HG03469 (cell line): ENCODE results near the gene PLCB1.

Experiments used
- ATAC-seq: cut with Tn5 transposase; IDR thresholded peaks from one replicate; pipeline ENCODE4 v1.9.1; 2021; ENCODE audit warnings: mild to moderate bottlenecking, moderate library complexity, moderate number of reproducible peaks; ENCODE audit not compliant: unreplicated experiment

PLCB1 gene

GRCh38 chr20:8474027-8474668, 342.1 kb downstream of the PLCB1 start:
- no peak for ATAC-seq

GRCh38 chr20:8476021-8476420, 344.0 kb downstream of the PLCB1 start:
- ATAC-seq, result no peak

- ATAC-seq, result no peak
Measured at GRCh38 chr20:8480597-8480996, 348.5 kb downstream of the PLCB1 start.

GRCh38 chr20:8487696-8488095, 355.6 kb downstream of the PLCB1 start:
- ATAC-seq, result no peak

GRCh38 chr20:8489094-8489883, 357.2 kb downstream of the PLCB1 start:
- ATAC-seq, result no peak

GRCh38 chr20:8490076-8490830, 358.2 kb downstream of the PLCB1 start:
- ATAC-seq, result no peak

- ATAC-seq, result no peak
Measured at GRCh38 chr20:8492173-8492572, 360.1 kb downstream of the PLCB1 start.

GRCh38 chr20:8498571-8498970, 366.5 kb downstream of the PLCB1 start:
- ATAC-seq, result no peak

- no peak for ATAC-seq
Measured at GRCh38 chr20:8504030-8504429, 372.0 kb downstream of the PLCB1 start.

- ATAC-seq, result no peak
Measured at GRCh38 chr20:8505476-8506200, 373.6 kb downstream of the PLCB1 start.

- no peak for ATAC-seq
Measured at GRCh38 chr20:8507231-8507630, 375.2 kb downstream of the PLCB1 start.

- ATAC-seq, result no peak
Measured at GRCh38 chr20:8509809-8510208, 377.7 kb downstream of the PLCB1 start.

GRCh38 chr20:8510808-8511207, 378.7 kb downstream of the PLCB1 start:
- ATAC-seq, result no peak

- no peak for ATAC-seq
Measured at GRCh38 chr20:8512003-8512402, 379.9 kb downstream of the PLCB1 start.

- no peak for ATAC-seq
Measured at GRCh38 chr20:8515810-8516435, 383.9 kb downstream of the PLCB1 start.

- ATAC-seq, result no peak
Measured at GRCh38 chr20:8518878-8519277, 386.8 kb downstream of the PLCB1 start.

GRCh38 chr20:8519887-8520286, 387.8 kb downstream of the PLCB1 start:
- no peak for ATAC-seq

GRCh38 chr20:8522168-8522567, 390.1 kb downstream of the PLCB1 start:
- no peak for ATAC-seq

GRCh38 chr20:8523684-8524083, 391.6 kb downstream of the PLCB1 start:
- ATAC-seq, result no peak

- no peak for ATAC-seq
Measured at GRCh38 chr20:8524101-8525016, 392.3 kb downstream of the PLCB1 start.
